Measurements from ENCODE around the gene KCNJ12.
"Not testable (repeated sequence)": the region's sequence is repeated elsewhere in the genome, so short reads cannot be mapped to it uniquely, and the experiment has no call there.

Gene KCNJ12

GRCh38 chr17:21445091-21445650 lies 69.0 kb downstream of the KCNJ12 start:
- POLR2A ChIA-PET (ENCODE audit: low non-redundant PET), result no interaction called here
- no peak overlapping the region for H3K27ac ChIP-seq
- CTCF ChIA-PET, result interaction anchor here (0.6 kb wide), 1 partner anchor 134 kb away, joined by 8 read pairs; no protein-coding TSS in a partner anchor
- no peak for TF ChIP-seq CTCF (conservative IDR thresholded peaks at IDR 0.05; ENCODE audit: low read depth)
- DNase-seq (ENCODE audit: low spot score), result no peak

- CTCF ChIA-PET; DNase-seq (ENCODE audit: low spot score); POLR2A ChIA-PET (ENCODE audit: low non-redundant PET); H3K27ac ChIP-seq: not testable (repeated sequence)
These were observed 71.4 kb downstream of the KCNJ12 start for GRCh38 chr17:21447552-21447951.

- CTCF ChIA-PET; H3K27ac ChIP-seq; POLR2A ChIA-PET (ENCODE audit: low non-redundant PET); DNase-seq (ENCODE audit: low spot score): not testable (repeated sequence)
- TF ChIP-seq CTCF (conservative IDR thresholded peaks at IDR 0.05; ENCODE audit: low read depth), result peak; percentile 60
These were observed 73.7 kb downstream of the KCNJ12 start for GRCh38 chr17:21449891-21450290.

- no peak for DNase-seq (ENCODE audit: low spot score)
- no peak overlapping the region for H3K27ac ChIP-seq
- ChIA-PET CTCF (no interaction called here), POLR2A (ENCODE audit: low non-redundant PET) (no interaction called here)
- no peak for TF ChIP-seq CTCF (conservative IDR thresholded peaks at IDR 0.05; ENCODE audit: low read depth)
These were observed 75.8 kb downstream of the KCNJ12 start for GRCh38 chr17:21451975-21452374.

GRCh38 chr17:21452377-21453143 lies 76.4 kb downstream of the KCNJ12 start:
- POLR2A ChIA-PET (ENCODE audit: low non-redundant PET), result no interaction called here
- no peak overlapping the region for H3K27ac ChIP-seq
- peak; percentile 31; the same call in 1 of the 2 replicates for TF ChIP-seq CTCF (conservative IDR thresholded peaks at IDR 0.05; ENCODE audit: low read depth)
- CTCF ChIA-PET, result no interaction called here
- DNase-seq (ENCODE audit: low spot score), result peak; percentile 13

- no peak for TF ChIP-seq CTCF (conservative IDR thresholded peaks at IDR 0.05; ENCODE audit: low read depth)
- CTCF ChIA-PET, result no interaction called here
- DNase-seq (ENCODE audit: low spot score), result no peak
- H3K27ac ChIP-seq, result no peak overlapping the region
- POLR2A ChIA-PET (ENCODE audit: low non-redundant PET), result no interaction called here
These were observed 77.2 kb downstream of the KCNJ12 start for GRCh38 chr17:21453144-21453898.

GRCh38 chr17:21454006-21454405 lies 77.8 kb downstream of the KCNJ12 start:
- H3K27ac ChIP-seq; CTCF ChIA-PET; DNase-seq (ENCODE audit: low spot score); POLR2A ChIA-PET (ENCODE audit: low non-redundant PET): not testable (repeated sequence)

All from RWPE1 (cell line).